ENCODE results near the gene MOSMO. TPM values are rescaled to one million over a fixed set of nuclear protein-coding genes. Genes with fewer than 3 reads are reported as not detected.

The MOSMO gene
- total RNA-seq, 4 donors from 2014 or later, result 13.8 to 39.8 (median 28.1) TPM

DNA sequence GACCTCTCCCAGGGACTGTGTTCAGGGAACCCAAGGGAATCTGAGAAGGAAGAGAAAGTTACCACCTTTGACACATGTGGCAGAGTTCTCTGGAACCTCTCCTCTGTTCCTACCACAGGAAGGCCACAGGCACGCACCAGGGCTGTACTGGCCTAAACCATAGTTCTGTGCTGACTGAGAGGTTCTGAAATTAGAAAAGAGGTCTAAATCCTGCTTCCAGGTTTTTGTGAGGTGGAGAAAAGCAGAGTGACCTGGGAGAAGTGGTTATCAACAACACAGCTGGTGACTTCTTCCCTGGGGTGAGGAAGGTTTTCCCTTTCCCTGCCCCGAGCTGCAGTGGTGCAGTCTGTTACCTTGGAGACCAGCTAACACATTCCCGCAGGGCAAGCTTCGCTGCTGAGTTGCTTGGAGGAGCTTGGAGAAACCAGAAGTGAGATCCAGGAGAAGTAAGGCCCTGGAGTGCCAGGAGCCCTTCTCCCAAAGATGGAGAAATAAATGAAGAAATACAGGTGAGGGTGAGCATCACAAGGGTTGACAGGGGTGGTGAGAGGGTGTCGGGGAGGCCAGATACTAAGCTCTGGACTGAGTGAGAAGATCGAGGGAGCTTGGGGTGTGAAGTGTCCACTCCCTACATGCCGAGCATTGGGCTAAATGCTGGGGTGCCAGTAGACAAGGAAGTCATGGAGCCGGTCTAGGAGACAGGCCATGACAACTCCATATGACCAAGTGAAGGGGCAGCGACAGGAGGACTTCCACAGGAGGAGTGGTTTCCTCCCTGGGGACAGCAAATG lies 84.4 kb downstream of the MOSMO start, which contains the start of gene VWA3A:
Gene VWA3A (plus strand): TSS at position 399 of the 791 bp plus-strand sequence. CDS start 97 bp downstream, at position 496.
- TF ChIP-seq, protein P1, sequence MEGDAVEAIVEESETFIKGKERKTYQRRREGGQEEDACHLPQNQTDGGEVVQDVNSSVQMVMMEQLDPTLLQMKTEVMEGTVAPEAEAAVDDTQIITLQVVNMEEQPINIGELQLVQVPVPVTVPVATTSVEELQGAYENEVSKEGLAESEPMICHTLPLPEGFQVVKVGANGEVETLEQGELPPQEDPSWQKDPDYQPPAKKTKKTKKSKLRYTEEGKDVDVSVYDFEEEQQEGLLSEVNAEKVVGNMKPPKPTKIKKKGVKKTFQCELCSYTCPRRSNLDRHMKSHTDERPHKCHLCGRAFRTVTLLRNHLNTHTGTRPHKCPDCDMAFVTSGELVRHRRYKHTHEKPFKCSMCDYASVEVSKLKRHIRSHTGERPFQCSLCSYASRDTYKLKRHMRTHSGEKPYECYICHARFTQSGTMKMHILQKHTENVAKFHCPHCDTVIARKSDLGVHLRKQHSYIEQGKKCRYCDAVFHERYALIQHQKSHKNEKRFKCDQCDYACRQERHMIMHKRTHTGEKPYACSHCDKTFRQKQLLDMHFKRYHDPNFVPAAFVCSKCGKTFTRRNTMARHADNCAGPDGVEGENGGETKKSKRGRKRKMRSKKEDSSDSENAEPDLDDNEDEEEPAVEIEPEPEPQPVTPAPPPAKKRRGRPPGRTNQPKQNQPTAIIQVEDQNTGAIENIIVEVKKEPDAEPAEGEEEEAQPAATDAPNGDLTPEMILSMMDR (IDR thresholded peaks at IDR 0.05), result no peak
- TF ChIP-seq POLR2A (IDR thresholded peaks at IDR 0.05), result no peak
- H3K27me3 ChIP-seq, result no peaks in the 10 kb centered on the region
- no peaks in the 10 kb centered on the region for H3K36me3 ChIP-seq
- H3K4me1 ChIP-seq, result peaks cover 22 to 27% of the 10 kb centered on the region in 2 donors
- no peak within 1 kb of the TSS for H3K4me3 ChIP-seq (replicated peaks in 1 of 3)
- DNase-seq, result peak; percentile 46 to 69
- intact Hi-C loops (cut with DNase I), result loop anchor here (10.0 kb wide), 1 partner anchor 92 kb away; no protein-coding TSS in a partner anchor
- no peaks in the 10 kb centered on the region for H3K9me3 ChIP-seq
- 40% methylated on average over 9 of the region's 9 CpGs for WGBS, 2 donors
- peak within 1 kb of the TSS in 1 of 3 donors; percentile 57 for H3K27ac ChIP-seq

DNA sequence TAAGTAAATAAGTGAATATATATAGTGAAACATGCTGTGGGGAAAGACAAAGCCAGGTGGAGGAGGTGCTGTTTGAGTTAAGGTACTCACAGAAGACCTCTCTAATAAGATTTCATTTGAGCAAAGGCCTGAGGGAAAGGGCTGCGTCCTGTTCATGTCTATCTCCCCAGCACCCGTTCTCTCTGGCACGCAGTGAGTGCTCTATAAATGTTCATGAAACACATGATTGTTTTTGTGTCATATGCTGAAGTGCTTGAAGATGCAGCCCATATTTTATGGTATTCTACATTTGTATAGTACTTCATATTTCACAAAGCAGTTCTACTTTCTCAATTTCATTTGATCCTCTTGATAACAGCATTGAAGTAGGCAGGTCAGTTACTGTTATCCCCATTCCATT lies 85.4 kb downstream of the MOSMO start:
- H3K27me3 ChIP-seq, result no peaks in the 10 kb centered on the region
- TF ChIP-seq, protein P1 (IDR thresholded peaks at IDR 0.05), result no peak
- no peak for TF ChIP-seq POLR2A (IDR thresholded peaks at IDR 0.05)
- no peaks in the 10 kb centered on the region for H3K36me3 ChIP-seq
- intact Hi-C loops (cut with DNase I), result loop anchor here (10.0 kb wide), 1 partner anchor 91 kb away; no protein-coding TSS in a partner anchor
- H3K4me3 ChIP-seq (replicated peaks in 1 of 3), result no peak overlapping the region
- H3K27ac ChIP-seq, result no peak overlapping the region
- WGBS, 2 donors, result 87% methylated on average over 3 of the region's 3 CpGs
- DNase-seq, result no peak
- H3K9me3 ChIP-seq, result no peaks in the 10 kb centered on the region
- H3K4me1 ChIP-seq, result peaks cover 17 to 18% of the 10 kb centered on the region in 2 donors

DNA sequence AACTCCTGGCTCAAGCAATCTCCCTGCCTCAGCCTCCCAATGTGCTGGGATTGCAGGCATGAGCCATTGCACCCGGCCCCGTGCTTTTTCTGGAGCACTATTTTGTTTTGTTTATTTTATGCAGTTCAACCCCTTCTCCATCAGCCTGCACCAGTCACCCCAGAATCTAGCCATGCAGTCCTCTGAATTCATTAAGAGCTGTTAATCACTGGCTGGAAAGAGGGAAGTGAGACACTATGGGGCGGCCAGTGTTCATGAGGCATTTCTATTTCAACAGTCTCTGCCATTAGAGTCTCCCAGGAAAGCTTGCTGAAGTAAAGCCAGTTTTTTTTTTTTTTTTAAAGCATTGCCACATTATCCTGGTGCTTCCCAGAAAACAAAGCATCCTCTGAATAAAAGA lies 86.1 kb downstream of the MOSMO start:
- no peak overlapping the region for H3K4me3 ChIP-seq (replicated peaks in 1 of 3)
- DNase-seq, result no peak
- no peaks in the 10 kb centered on the region for H3K36me3 ChIP-seq
- H3K27ac ChIP-seq, result no peak overlapping the region
- H3K27me3 ChIP-seq, result no peaks in the 10 kb centered on the region
- TF ChIP-seq, protein P1 (IDR thresholded peaks at IDR 0.05), result no peak
- no peak for TF ChIP-seq POLR2A (IDR thresholded peaks at IDR 0.05)
- 60 to 64% methylated on average over 3 of the region's 3 CpGs for WGBS, 2 donors
- peaks cover 11 to 12% of the 10 kb centered on the region in 2 donors for H3K4me1 ChIP-seq
- intact Hi-C loops (cut with DNase I), result loop anchor here (10.0 kb wide), 1 partner anchor 91 kb away; no protein-coding TSS in a partner anchor
- no peaks in the 10 kb centered on the region for H3K9me3 ChIP-seq

DNA sequence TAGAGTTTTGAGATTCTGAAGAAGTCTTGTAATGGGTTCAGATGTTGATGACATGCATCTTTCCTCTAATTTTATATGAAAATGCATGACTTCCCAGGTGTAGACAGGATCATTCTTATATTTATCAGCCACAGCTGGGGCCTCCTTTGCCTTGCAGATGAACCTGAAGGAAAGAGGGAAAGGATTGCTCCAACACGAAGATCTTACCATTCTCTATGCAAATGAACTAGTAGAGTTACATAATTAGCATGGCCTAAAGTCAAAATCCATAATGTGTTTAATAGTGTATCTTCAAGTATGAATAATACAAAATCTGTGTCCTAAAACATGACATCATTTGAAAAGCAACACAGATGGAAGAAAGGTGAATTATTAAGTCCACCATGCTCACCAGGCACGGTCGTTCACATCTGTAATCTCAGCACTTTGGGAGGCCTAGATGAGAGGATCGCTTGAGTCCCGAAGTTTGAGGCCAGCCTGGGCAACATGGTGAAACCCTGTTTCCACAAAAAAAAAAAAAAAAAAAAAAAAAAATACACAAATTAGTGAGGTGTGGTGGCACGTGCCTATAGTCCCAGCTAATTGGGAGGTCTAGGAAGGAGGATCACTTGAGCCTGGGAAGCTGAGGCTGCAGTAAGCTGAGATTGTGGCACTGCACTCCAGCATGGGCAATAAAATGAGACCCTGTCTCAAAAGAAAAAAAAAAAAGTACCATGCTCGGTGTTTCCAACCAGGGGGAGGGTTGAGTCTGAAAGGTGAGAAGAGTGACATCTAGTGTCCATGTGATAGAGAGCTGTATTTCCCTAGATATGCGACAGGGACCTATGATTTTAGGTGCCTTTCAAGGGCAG lies 90.7 kb downstream of the MOSMO start:
- Histone ChIP-seq H3K4me3 (replicated peaks in 1 of 3) (no peak overlapping the region), H3K9me3 (no peaks in the 10 kb centered on the region), H3K36me3 (no peaks in the 10 kb centered on the region), H3K27me3 (no peaks in the 10 kb centered on the region), H3K27ac (no peak overlapping the region), H3K4me1 (no peaks in the 10 kb centered on the region)
- DNase-seq, result no peak
- TF ChIP-seq, protein P1 (IDR thresholded peaks at IDR 0.05), result peak in 5 of 6 experiments; percentile 35 to 67 (median 66)
- no peak for TF ChIP-seq POLR2A (IDR thresholded peaks at IDR 0.05)
- 50 to 59% methylated on average over 8 of the region's 8 CpGs for WGBS, 2 donors
- intact Hi-C loops (cut with DNase I), result loop anchor here (5.0 to 10.0 kb wide), 2 partner anchors 86 to 101 kb away; no protein-coding TSS in a partner anchor
